ENCODE data around the gene SAMD4B. TPM values are rescaled to one million over a fixed set of nuclear protein-coding genes. Genes with fewer than 3 reads are reported as not detected.

SAMD4B gene
- polyA plus RNA-seq, 4 donors, result 106 to 136 (median 107) TPM

- no peak for DNase-seq (ENCODE audit: low read depth in 4 of 4, low spot score in 3 of 4)
Measured at GRCh38 chr19:39386557-39386956, 44.3 kb downstream of the SAMD4B start.

GRCh38 chr19:39388657-39389056, 46.4 kb downstream of the SAMD4B start:
- DNase-seq (ENCODE audit: low read depth in 4 of 4, low spot score in 3 of 4), result no peak

- DNase-seq (ENCODE audit: low read depth in 4 of 4, low spot score in 3 of 4), result no peak
Measured at GRCh38 chr19:39389631-39390414, 47.6 kb downstream of the SAMD4B start.

GRCh38 chr19:39390451-39390750, 48.2 kb downstream of the SAMD4B start:
- no peak for DNase-seq (ENCODE audit: low read depth in 4 of 4, low spot score in 3 of 4)

- peak; percentile 96 to 100 (median 99) for DNase-seq (ENCODE audit: low read depth in 4 of 4, low spot score in 3 of 4)
Measured at GRCh38 chr19:39390751-39391437, 48.7 kb downstream of the SAMD4B start, which contains the start of the genes MED29 and PAF1. TSS of gene MED29 (plus strand) at chr19:39391378. CDS start at chr19:39391423, 45 bp downstream. TSS of gene PAF1 (minus strand) at chr19:39391106. CDS start at chr19:39390864, 242 bp downstream.

GRCh38 chr19:39397360-39398296, 55.4 kb downstream of the SAMD4B start:
- no peak for DNase-seq (ENCODE audit: low read depth in 4 of 4, low spot score in 3 of 4)

- no peak for DNase-seq (ENCODE audit: low read depth in 4 of 4, low spot score in 3 of 4)
Measured at GRCh38 chr19:39398297-39398864, 56.2 kb downstream of the SAMD4B start.

GRCh38 chr19:39399668-39400050, 57.4 kb downstream of the SAMD4B start:
- DNase-seq (ENCODE audit: low read depth in 4 of 4, low spot score in 3 of 4), result no peak

GRCh38 chr19:39400061-39400460, 57.8 kb downstream of the SAMD4B start:
- no peak for DNase-seq (ENCODE audit: low read depth in 4 of 4, low spot score in 3 of 4)

- DNase-seq (ENCODE audit: low read depth in 4 of 4, low spot score in 3 of 4), result no peak
Measured at GRCh38 chr19:39401070-39401548, 58.9 kb downstream of the SAMD4B start.

GRCh38 chr19:39401549-39402345, 59.5 kb downstream of the SAMD4B start:
- no peak for DNase-seq (ENCODE audit: low read depth in 4 of 4, low spot score in 3 of 4)

GRCh38 chr19:39402346-39403300, 60.4 kb downstream of the SAMD4B start:
- peak in 3 of 4 donors; percentile 87 to 88 (median 88) for DNase-seq (ENCODE audit: low read depth in 4 of 4, low spot score in 3 of 4)

- DNase-seq (ENCODE audit: low read depth in 4 of 4, low spot score in 3 of 4), result peak; percentile 78 to 81 (median 80)
Measured at GRCh38 chr19:39403331-39404312, 61.4 kb downstream of the SAMD4B start.

- DNase-seq (ENCODE audit: low read depth in 4 of 4, low spot score in 3 of 4), result no peak
Measured at GRCh38 chr19:39405261-39405957, 63.2 kb downstream of the SAMD4B start.

- no peak for DNase-seq (ENCODE audit: low read depth in 4 of 4, low spot score in 3 of 4)
Measured at GRCh38 chr19:39405958-39406655, 63.9 kb downstream of the SAMD4B start.
